ENCODE measurements around the gene LDLRAP1. TPM values are rescaled to one million over a fixed set of nuclear protein-coding genes. Genes with fewer than 3 reads are reported as not detected.
A peak's percentile ranks its signal among the peaks of the same experiment; 100 is the strongest.

The LDLRAP1 gene
- polyA plus RNA-seq, 1 donor from 2014 or later: 0.22 TPM

- H3K4me3 ChIP-seq (ENCODE audit: low read length): no peak overlapping the region
- H3K4me2 ChIP-seq (ENCODE audit: low read length): no peak overlapping the region
- no peak overlapping the region for H2AFZ ChIP-seq (ENCODE audit: low read depth, low read length)
- H3F3A ChIP-seq (ENCODE audit: insufficient read depth, low read length, poor library complexity, severe bottlenecking): no peaks in the 10 kb centered on the region
- no peak overlapping the region for H3K9ac ChIP-seq (ENCODE audit: low read length)
- H3K9me2 ChIP-seq (ENCODE audit: insufficient read depth, low read length): no peaks in the 10 kb centered on the region
- no peak overlapping the region for H3K27ac ChIP-seq (ENCODE audit: low read length)
- H3K9me3 ChIP-seq (ENCODE audit: low read length): no peaks in the 10 kb centered on the region
- H3K79me2 ChIP-seq (replicated peaks; ENCODE audit: insufficient read depth, low read length): no peaks in the 10 kb centered on the region
- H3K27me3 ChIP-seq (ENCODE audit: insufficient read depth, low read depth, low read length): no peaks in the 10 kb centered on the region
- TF ChIP-seq POLR2AphosphoS5 (IDR thresholded peaks at IDR 0.05) (no peak), RAD21 (conservative IDR thresholded peaks at IDR 0.05) (no peak), SMC3 (conservative IDR thresholded peaks at IDR 0.05; ENCODE audit: poor library complexity) (no peak), REST (IDR thresholded peaks at IDR 0.05; ENCODE audit: borderline replicate concordance) (no peak), EZH2 (IDR thresholded peaks at IDR 0.05; ENCODE audit: borderline replicate concordance, insufficient read depth, low read length, poor library complexity, severe bottlenecking) (no peak)
- no peaks in the 10 kb centered on the region for H3K36me3 ChIP-seq (ENCODE audit: insufficient read depth, low read length)
- H4K20me1 ChIP-seq (ENCODE audit: insufficient read depth): no peaks in the 10 kb centered on the region
These were observed 28.7 kb downstream of the LDLRAP1 start for GRCh38 chr1:25572107-25572506.

- Histone ChIP-seq H3K4me3 (ENCODE audit: low read length) (no peak overlapping the region), H3K9me2 (ENCODE audit: insufficient read depth, low read length) (no peaks in the 10 kb centered on the region), H2AFZ (ENCODE audit: low read depth, low read length) (no peak overlapping the region), H3K9me3 (ENCODE audit: low read length) (no peaks in the 10 kb centered on the region), H3K27ac (ENCODE audit: low read length) (no peak overlapping the region), H3K9ac (ENCODE audit: low read length) (no peak overlapping the region), H3K27me3 (ENCODE audit: insufficient read depth, low read depth, low read length) (no peaks in the 10 kb centered on the region), H4K20me1 (ENCODE audit: insufficient read depth) (no peaks in the 10 kb centered on the region), H3K79me2 (replicated peaks; ENCODE audit: insufficient read depth, low read length) (no peaks in the 10 kb centered on the region), H3K36me3 (ENCODE audit: insufficient read depth, low read length) (no peaks in the 10 kb centered on the region), H3F3A (ENCODE audit: insufficient read depth, low read length, poor library complexity, severe bottlenecking) (no peaks in the 10 kb centered on the region), H3K4me2 (ENCODE audit: low read length) (no peak overlapping the region)
- no peak for TF ChIP-seq RAD21 (conservative IDR thresholded peaks at IDR 0.05)
- no peak for TF ChIP-seq EZH2 (IDR thresholded peaks at IDR 0.05; ENCODE audit: borderline replicate concordance, insufficient read depth, low read length, poor library complexity, severe bottlenecking)
- TF ChIP-seq CTCF (IDR thresholded peaks at IDR 0.05; ENCODE audit: poor library complexity, severe bottlenecking): peak; percentile 25
These were observed 29.5 kb downstream of the LDLRAP1 start for GRCh38 chr1:25572708-25573590.

GRCh38 chr1:25573591-25573930, 30.2 kb downstream of the LDLRAP1 start:
- Histone ChIP-seq H4K20me1 (ENCODE audit: insufficient read depth) (no peaks in the 10 kb centered on the region), H3F3A (ENCODE audit: insufficient read depth, low read length, poor library complexity, severe bottlenecking) (no peaks in the 10 kb centered on the region), H3K79me2 (replicated peaks; ENCODE audit: insufficient read depth, low read length) (no peaks in the 10 kb centered on the region), H3K9ac (ENCODE audit: low read length) (no peak overlapping the region), H3K27ac (ENCODE audit: low read length) (no peak overlapping the region), H3K4me2 (ENCODE audit: low read length) (no peak overlapping the region), H3K36me3 (ENCODE audit: insufficient read depth, low read length) (no peaks in the 10 kb centered on the region), H3K9me3 (ENCODE audit: low read length) (no peaks in the 10 kb centered on the region), H3K27me3 (ENCODE audit: insufficient read depth, low read depth, low read length) (no peaks in the 10 kb centered on the region), H2AFZ (ENCODE audit: low read depth, low read length) (no peak overlapping the region), H3K4me3 (ENCODE audit: low read length) (no peak overlapping the region), H3K9me2 (ENCODE audit: insufficient read depth, low read length) (no peaks in the 10 kb centered on the region)
- no peak for TF ChIP-seq REST (IDR thresholded peaks at IDR 0.05; ENCODE audit: borderline replicate concordance)
- no peak for TF ChIP-seq EZH2 (IDR thresholded peaks at IDR 0.05; ENCODE audit: borderline replicate concordance, insufficient read depth, low read length, poor library complexity, severe bottlenecking)
- no peak for TF ChIP-seq TAF1 (IDR thresholded peaks at IDR 0.05; ENCODE audit: low read depth)
- TF ChIP-seq CTCF (IDR thresholded peaks at IDR 0.05; ENCODE audit: poor library complexity, severe bottlenecking): no peak
- TF ChIP-seq POLR2AphosphoS5 (IDR thresholded peaks at IDR 0.05): no peak
- no peak for TF ChIP-seq MXI1 (conservative IDR thresholded peaks at IDR 0.05; ENCODE audit: poor library complexity, severe bottlenecking)
- TF ChIP-seq EP300 (conservative IDR thresholded peaks at IDR 0.05; ENCODE audit: poor library complexity, severe bottlenecking): no peak
- TF ChIP-seq SMC3 (conservative IDR thresholded peaks at IDR 0.05; ENCODE audit: poor library complexity): no peak
- TF ChIP-seq RAD21 (conservative IDR thresholded peaks at IDR 0.05): no peak
